ENCODE data around the gene PTPRG.

PTPRG gene

DNA sequence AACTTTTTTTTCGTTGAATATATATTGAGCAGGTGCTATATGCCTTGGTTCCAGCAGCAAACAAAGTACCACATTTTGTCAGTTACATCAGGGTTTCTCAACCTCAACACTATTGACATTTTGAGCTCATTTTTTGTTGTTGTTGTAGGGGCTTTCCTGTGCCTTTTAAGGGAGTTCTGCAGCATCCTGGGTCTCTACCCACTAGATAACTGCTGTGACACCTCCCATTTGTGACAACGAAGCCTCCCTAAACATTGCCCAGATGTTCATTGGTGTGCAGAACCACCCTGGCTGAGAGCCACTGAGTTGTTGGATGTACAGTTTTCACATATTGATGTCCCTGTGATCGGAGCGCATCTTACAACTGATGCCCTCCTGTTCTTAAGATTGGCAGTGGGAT is 382.6 kb downstream of the PTPRG start:
- DNase-seq: no peak

DNA sequence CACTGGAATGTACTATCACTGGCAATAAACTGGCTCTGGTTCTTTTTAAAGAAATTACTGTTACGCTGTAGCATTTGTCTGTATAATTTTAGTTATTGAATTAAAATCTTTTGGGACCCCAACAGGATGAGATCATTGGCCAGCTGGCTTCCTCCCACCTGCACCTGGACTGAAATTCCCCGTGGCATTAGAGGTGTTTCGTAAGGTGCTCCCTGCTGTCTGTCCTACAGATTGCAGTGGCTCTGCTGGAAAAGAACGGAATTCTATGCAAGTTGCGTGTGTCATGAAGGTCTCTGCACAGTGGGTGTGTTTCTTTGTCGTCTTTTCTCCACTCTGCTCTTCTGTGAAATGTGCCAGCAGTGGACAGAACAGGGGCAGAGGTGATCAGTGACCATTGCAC is 383.4 kb downstream of the PTPRG start:
- no peak for DNase-seq

DNA sequence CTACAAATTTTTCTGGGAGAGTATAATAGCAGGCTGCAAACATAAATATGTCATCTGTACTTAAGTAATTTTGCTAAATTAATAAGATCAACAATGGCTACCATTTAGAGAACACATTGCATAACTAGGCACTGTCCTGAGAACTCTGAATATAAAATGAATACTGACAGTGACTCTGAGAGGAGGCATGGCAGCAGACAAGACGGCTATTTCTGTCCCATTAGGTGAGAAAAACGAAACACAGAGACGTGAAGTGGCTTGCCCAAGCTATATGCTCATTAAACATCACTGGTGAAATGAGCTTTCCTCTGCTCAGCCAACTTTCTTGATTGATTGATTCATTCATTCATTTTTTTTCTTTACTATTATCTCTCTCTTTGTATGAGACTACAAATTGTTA is 384.3 kb downstream of the PTPRG start:
- no peak for DNase-seq

DNA sequence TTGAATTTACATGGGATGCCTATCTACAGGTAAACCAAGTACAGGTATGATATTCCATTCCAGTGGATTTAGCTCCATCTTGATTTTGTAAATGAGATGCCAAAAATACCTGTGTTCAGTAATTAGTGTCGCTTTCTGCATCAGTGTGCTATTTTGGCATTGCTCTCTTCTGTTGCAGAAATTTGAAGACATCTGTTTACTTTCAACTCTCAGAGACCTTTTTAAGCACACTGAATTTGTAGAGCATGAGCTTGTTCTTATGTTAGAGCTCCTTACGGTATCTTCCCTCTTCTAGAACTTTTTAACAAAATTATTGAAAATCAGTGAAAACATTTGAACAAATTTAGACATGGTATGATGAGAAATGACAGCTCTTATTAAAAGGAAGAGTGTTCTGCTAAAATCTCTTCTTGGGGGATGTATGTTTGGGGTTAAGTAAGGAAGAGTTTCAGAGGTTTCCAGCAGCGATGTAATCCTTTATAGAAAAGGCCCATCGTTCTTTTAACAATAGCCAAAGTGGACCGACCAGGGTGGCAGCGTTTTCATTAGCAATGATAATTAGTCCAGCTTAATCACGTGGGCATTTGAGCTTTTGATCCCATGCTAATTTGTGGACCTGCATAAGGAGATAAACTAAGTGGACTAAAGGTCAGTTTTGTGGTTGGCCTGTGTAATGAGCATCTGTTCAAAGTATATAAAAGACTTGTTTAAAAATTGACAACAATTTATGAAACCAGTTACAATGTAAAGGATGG is 385.4 kb downstream of the PTPRG start:
- DNase-seq: no peak

DNA sequence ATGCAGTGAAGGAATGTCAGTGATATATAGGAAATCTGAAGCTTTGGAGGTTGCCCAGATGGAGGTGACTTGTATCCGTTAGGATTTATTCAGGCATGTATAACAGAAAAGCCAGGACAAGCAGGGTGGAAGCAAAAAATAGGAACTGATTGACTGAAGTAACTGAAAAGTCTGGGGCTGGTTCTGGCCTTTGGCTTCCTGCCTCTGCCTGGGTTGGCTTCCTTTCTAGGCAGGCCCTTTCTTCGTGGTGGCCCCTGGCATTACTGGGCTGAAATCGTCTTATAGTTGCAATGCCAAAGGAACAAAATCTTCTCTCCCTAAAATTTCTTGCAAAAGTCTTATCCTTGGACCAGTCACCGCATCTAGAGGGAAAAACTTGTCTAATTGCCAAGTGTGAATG is 386.1 kb downstream of the PTPRG start:
- no peak for DNase-seq

DNA sequence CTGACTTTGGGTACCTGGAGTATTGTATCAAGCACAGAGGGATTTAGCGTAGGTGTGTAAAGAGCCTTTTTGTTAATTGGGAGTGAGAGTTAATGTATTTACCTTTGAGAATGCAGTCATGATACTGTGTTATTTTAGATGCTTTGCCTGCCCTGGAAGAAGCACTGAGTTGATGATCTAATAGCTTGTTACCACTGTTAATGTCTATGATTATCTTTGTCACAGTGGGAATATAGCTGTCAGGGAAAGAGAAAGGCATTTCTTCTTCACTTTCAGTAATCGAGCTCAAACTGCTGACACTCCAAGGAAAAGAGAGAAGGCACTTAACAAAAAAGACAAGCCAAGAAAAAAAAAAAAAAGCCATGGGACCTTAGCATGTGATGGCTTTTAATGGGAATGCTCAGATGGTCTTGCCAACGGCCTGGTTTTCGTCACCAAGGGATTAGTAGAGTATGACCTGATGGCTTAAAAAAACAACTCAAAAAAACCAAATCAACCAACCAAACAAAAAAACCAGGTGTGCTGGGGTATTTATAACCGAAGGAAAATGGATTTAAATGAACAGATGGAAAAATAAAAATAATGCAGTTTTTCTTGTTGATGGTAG is 387.4 kb downstream of the PTPRG start:
- no peak for DNase-seq

DNA sequence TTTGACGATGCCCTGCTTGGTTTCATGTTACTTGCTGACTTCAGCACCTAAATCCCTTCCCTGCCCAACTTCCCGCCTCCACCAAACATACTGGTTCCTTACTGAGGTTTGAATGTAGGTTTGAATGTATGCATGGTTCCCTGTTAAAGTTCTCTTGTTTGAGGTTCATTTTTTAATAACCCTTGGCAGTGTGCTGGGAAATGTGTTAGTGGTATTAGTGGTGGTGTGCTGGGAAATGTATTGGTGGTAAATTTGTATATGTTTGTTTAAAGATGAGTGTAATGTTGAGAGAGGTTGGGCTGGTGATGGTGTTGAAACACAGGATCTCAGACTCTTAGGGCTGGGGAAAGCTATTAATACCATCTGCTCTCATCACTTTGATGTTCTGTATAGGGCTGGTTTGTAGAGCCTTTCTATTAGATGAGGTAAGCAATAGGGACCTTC is 392.7 kb downstream of the PTPRG start:
- no peak for DNase-seq

DNA sequence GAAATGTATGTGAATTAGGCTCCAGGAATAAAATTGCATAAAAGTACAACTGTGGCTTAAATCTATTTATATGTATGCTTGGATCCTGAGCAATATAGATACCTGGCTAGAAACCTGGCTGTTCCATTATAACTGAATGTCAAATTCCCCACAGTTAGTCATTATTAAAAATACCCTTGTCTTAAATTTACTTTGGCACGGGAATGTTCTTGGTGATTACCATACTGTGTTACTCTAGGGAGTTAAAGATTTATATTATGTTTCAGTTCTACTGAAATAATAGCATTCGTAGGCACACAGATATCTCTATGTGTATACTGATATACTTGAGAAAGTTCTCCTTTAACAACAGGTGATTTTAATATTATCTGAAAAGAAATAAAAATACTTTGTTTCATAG is 394.1 kb downstream of the PTPRG start:
- no peak for DNase-seq

DNA sequence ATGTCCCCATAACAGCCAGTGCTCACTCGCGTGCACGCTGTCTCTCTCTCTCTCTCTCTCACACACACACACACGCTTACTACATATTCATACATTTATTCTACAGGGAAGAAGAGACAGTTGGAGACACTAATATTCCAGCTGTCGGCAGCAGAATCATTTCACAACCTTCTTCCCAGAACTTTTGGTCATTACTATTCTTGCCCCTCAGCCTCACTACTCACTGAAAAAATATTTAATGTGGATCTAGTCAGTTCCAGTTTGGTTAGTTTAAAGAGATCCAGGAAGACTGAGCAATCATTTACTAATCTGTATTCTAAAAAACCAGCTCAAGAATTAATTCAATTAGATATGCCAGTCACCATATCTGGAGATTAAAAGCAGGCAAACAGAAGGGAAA is 394.9 kb downstream of the PTPRG start:
- DNase-seq: no peak

DNA sequence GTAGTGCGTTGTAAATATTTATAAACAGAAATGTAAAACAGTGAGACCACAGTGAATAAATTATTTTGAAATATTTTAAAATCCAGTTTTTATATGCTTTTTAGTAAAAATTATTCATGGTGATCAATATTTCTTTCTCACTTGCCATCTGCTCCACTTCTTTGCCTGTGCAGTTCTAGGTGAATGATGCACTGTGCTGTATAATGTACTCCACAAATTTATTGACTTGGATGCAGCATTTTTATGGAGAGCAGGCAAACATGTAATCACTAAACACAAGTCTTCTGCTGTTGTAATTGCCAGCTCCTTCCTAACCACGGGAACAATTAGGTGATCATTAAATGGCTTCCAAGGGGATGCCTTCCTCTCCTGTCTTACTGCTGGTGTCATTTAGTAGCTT is 395.9 kb downstream of the PTPRG start:
- DNase-seq: no peak

DNA sequence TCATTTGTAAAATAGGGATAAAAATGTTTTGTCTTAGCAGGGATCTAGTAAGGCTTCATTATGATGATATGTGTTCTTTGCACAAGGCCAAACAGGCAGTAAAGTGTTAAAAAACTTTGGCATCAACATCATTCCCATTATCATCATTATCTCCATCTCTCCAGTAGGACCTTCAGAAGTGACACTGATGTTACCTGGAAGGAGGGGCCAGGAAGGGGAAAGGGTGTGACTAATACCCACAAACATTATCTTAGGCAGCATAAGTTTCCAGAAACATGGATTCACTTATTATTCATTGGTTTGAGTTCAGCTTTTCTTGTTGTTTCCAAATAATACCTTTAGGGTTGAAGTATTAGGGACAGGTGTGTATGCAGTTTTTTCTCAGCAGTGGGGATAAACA is 399.6 kb downstream of the PTPRG start:
- no peak for DNase-seq

DNA sequence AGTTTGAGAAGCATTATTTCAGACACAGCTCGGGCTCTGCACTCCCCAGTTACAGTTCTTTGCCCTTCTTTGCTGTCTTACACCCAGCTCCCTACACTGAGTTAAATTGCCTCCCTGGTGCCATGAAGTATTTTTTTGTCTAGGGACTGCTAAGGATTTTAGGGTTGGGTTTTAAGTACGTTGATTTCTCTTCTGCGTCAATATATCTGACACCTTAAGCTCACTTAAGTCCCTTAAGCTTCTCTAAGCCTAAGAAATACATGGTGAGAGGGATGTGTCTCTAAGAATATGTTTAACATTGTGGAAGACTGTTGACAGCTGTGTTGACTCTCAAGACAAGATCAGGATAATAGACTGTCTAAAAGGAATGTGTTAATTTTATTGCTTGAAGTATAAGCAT is 400.5 kb downstream of the PTPRG start:
- no peak for DNase-seq

DNA sequence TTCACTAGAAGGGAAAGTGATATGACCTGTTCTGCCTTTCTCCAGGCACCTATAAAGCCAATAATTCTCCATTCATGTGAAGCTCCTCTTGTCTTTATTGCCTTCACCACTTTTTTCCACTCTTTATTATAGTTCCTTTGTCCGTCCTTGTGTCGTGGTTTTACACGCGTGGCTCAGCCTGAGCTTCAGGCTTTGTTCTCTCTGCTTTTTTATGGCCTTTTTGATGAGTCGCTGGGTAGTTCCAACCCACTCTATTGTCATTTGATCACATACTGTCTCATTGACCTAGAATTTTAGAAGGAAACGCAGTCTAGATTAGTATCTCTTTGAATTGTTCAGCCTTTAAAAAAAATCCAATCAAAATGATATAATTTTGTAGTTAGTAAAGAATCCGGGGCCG is 403.2 kb downstream of the PTPRG start:
- no peak for DNase-seq

DNA sequence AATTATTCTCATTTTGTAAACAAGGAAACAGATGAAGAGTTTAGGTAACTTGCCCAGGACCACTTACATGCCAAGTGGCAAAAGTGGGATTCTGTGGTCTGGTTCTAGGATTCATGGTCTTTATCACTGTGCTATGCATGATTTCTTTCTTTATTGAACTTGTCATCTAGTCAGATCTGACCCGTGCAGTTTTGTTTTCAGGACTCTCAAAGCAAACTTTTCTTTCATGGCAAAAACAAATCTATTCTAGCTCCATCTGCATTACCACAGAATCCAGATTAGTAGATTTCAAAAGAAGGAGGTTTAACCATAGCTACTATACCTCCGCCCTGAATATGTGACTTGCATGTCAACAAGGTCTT is 404.4 kb downstream of the PTPRG start:
- no peak for DNase-seq

DNA sequence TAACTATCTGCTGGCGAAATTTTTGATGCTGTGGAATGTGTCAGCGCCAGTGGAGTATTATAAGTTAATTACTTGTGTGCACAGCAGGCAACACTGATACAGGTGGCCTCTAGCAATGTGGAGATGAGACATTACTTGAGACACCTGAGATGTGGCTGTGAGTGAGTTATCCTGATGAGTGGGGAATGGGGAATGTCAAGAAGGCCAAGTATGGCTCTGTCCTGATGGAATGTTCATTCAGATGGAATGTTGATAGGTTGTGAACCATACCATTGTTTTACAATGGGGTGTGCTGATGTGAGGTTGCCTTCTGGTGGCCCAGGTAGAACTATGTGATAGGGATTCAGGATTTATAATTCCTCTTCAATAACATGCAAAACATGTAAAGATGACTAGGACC is 404.8 kb downstream of the PTPRG start:
- no peak for DNase-seq

DNA sequence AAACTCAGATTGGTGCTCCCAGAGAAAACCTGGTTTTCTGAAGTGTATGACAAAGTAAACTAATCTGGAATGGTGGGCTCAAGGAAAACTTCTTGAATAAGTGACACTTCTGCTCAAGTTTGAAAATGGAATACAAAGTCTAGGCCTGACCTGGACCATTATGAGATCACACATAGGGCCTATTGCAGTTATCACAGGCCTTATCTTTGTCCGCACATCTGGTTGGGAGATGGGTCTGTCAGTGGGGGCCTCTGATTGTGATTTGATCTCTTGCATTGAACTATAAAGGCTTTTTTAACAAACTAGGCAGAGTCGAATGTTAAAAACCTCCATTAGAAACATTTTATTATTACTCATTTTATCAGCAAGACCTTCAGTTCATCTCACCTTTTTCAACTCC is 405.6 kb downstream of the PTPRG start:
- no peak for DNase-seq

DNA sequence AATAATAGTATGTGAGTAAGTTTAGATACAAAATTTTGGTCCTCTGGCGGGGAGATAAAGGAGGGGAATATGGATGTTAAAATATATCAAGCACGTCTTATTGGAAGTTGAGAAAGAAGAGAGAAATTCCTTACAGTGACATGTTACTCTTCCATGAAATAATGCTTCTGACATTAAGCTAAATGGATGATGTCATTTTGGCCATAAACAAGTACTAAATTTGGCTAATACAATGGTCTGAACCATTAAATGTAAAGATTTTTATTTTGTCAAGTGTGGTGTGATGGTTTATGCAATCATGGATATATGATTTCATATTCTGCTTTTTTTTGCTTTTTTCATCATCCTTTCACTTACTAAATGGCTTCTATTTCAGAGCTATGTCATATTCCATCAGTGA is 406.6 kb downstream of the PTPRG start:
- no peak for DNase-seq

DNA sequence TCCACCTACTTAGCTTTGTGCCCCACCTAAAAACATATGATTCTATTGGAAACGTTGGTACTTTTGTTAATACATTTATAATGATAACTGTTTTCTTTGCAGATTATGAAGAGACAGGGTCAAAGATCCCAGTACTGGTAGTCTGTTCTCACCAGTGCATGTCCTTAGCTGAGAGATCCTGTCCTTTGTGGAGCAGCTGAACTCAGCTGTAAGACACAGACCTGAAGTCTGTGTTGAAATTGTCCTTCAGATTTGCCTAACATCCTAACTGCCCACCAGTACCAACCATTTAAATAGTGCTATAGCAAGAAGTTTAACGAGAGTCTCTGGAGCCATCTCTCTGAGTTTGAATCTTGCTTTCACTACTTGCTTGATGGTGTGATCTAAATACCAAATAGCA is 413.3 kb downstream of the PTPRG start:
- no peak for DNase-seq

DNA sequence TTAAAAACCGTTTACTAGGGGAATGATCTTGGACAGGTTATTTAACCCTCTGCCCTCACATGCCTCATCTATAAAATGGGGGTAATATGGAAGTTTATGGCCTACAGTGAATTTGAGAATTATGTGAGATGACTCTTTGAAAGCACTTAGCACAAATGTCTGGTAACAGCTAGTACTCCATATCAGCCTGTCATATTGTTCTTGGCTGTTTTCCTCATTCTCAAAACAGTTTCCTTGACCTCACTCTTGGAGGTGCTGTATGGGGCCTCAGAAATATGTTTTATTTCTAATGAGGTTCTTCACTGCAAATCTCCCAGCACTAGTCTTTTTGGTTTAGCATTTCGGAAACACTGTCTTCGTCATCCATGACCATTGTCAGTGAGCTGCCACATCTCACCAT is 413.8 kb downstream of the PTPRG start:
- no peak for DNase-seq

DNA sequence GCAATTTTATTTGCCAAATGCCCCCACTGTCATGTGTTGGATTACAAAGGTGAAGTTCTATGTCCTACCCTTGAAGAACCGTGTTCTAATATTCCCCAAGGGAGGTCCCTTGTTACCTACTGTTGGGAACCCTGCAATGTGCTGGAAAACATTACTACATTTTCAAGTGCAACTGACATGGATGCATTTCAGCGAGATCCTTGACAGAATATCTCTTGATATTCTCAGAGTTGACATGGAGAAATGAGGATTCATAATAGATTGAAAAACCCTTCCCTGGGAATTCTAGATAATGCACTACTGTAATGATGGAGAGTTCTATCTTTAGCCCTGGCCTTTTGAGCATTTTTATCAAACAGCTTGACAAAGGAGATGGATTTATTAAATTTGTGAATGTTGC is 414.6 kb downstream of the PTPRG start:
- no peak for DNase-seq

DNA sequence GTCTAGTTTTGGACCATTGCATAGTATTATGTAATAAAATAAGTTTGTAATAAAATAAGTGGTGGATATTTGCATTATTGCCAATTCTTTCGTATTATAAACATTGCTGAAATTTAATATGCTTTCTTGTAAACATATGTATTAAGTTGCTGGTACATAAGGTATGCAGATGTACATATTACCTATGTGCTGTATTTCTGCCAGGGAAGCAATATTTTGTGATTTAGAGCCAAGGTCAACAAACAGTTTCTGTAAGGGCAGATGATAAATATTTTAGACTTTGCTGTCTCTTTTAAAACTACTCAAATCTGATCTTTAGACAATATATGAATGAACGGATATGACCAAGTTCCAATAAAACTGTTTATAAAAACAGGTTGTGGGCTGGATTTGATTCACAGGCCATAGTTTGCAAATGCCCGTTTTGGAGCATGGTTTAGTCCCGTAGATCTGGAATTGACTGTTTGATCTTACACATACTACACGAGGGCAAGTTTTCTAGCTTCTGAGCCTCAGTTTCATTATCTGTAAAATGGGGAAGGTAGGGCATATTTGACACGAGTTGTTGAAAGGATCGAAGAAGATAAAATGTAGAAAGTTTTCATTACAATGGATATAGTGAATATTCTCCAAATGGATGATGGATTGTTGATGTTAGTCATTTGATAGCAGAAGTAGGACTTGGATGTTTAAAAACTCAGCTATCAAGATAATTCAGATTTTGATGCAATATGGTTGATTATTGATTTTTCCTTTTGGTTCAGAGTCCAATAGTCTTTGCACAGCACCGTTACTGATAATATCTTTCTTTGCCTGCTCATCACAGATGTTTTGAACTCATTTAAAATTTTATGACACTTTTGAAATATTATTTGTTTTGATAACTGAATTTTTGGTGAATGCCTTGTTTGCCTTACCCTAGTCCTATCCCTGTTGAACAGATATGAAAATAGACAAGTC is 417.4 kb downstream of the PTPRG start:
- DNase-seq: no peak

DNA sequence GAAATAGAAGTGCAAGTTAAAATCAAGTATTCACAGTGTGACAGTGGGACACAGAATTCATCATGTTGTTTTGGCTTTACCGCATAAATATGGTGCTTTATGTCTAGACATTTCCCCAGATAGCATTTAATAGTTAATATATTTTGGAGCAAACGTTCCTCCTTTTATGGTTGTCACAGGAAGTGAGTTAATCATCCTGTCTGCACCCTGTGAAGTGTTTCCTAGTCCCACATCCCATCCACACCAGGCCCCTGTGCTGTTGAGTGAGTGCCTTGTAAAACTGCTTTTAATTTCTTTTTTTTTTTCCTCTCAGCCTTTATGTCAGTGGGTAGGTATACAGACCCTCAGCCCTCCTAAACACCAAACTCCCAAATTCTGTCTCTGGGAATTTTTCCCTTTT is 418.3 kb downstream of the PTPRG start:
- no peak for DNase-seq

DNA sequence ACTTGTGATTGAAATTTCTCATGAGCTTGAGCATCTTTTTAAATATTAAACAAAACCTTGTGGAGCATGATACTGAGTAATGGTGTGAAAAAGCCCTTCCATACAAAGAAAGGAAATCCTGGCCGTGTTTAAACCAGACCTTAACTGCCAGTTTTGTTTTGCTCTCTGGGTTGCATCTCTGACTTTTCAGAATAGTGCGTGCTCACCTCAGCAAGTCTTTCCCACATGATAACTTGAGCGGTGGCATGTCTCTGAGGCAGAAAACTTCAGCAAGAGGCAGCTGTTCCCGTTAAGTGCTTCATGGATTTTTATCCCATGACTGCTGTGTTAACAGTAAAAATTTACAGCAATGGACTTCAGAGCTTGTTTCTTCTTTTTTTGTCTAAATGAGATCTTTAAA is 418.7 kb downstream of the PTPRG start:
- DNase-seq: no peak

DNA sequence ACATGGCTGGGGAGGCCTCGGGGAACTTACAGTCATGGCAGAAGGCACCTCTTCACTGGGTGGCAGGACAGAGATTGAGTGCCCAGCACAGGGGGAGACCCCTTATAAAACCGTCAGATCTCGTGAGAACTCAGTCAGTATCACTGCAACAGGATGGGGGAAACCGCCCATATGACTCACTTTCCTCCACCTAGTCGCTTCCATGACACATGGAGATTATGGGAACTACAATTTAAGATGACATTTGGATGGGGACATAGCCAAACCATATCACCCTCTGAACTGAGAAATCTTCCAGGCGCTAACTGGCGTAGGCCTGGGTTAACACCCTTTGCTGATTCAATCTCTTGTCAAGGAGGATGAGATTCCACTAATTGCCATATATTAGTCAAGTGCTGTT is 419.7 kb downstream of the PTPRG start:
- DNase-seq: no peak
